T-helper 1 cell treated with Interleukin-12 subunit alpha and Interleukin-12 subunit beta and Interleukin-4 antibody, amounts not matched to agents 30 ng/mL and 1 ng/mL, for 36 hours (primary cell): Measurements from ENCODE around the gene OPN1MW2. TPM values are rescaled to one million over a fixed set of nuclear protein-coding genes. Genes with fewer than 3 reads are reported as not detected.
"Not testable (repeated sequence)": the region's sequence is repeated elsewhere in the genome, so short reads cannot be mapped to it uniquely, and the experiment has no call there.

ENCODE experiments used
- intact Hi-C: fragments of 100-400 bp; cut with micrococcal nuclease; formaldehyde crosslinking; loops from one replicate; pipeline ENCODE4 v1.15.1; 2024
- total RNA-seq: library from RNA; stranded (reverse); gene quantifications from 2 replicates; pipeline ENCODE4 v1.2.3, GENCODE V29; 2022

The OPN1MW2 gene
- total RNA-seq, 1 donor from 2014 or later: not detected

GRCh38 chrX:154269245-154269644 is 49.7 kb downstream of the OPN1MW2 start:
- intact Hi-C loops: not testable (repeated sequence)

Other genes with a start within 250 kb of the OPN1MW2 start
- gene HCFC1, start 247.9 kb upstream of the OPN1MW2 start, total RNA-seq: 107 and 111 TPM in 2 replicates
- 5.2 and 5.8 TPM in 2 replicates for gene TMEM187, start 247.0 kb upstream of the OPN1MW2 start, total RNA-seq
- gene IRAK1, start 199.9 kb upstream of the OPN1MW2 start, total RNA-seq: 131 and 144 TPM in 2 replicates
- gene MECP2, start 122.0 kb upstream of the OPN1MW2 start, total RNA-seq: 69.8 and 71.4 TPM in 2 replicates
- gene OPN1LW, start 75.5 kb upstream of the OPN1MW2 start, total RNA-seq: not detected in 2 replicates
- not detected in 2 replicates for gene OPN1MW, start 37.2 kb upstream of the OPN1MW2 start, total RNA-seq
- gene OPN1MW3, start 37.8 kb downstream of the OPN1MW2 start, total RNA-seq: not detected in 2 replicates
- not detected in 2 replicates for gene TEX28, start 75.4 kb downstream of the OPN1MW2 start, total RNA-seq
- 1.1 and 1.5 TPM in 2 replicates for gene TKTL1, start 76.0 kb downstream of the OPN1MW2 start, total RNA-seq
- gene FLNA, start 154.9 kb downstream of the OPN1MW2 start, total RNA-seq: 1,498 and 1,525 TPM in 2 replicates
- 55.9 and 60.2 TPM in 2 replicates for gene EMD, start 159.5 kb downstream of the OPN1MW2 start, total RNA-seq
- gene RPL10, start 178.6 kb downstream of the OPN1MW2 start, total RNA-seq: 2,525 and 2,615 TPM in 2 replicates
- 17.3 and 21.8 TPM in 2 replicates for gene DNASE1L1, start 189.5 kb downstream of the OPN1MW2 start, total RNA-seq
- gene TAFAZZIN, start 191.8 kb downstream of the OPN1MW2 start, total RNA-seq: 91.3 and 91.8 TPM in 2 replicates
- 61.3 and 63.8 TPM in 2 replicates for gene ATP6AP1, start 208.9 kb downstream of the OPN1MW2 start, total RNA-seq
- gene GDI1, start 217.4 kb downstream of the OPN1MW2 start, total RNA-seq: 119 TPM in 2 replicates
- 85.2 and 90.9 TPM in 2 replicates for gene FAM50A, start 224.4 kb downstream of the OPN1MW2 start, total RNA-seq
- gene PLXNA3, start 238.5 kb downstream of the OPN1MW2 start, total RNA-seq: 37.3 and 43.8 TPM in 2 replicates